ENCODE data around the gene MFSD1.

Gene MFSD1, protein sequence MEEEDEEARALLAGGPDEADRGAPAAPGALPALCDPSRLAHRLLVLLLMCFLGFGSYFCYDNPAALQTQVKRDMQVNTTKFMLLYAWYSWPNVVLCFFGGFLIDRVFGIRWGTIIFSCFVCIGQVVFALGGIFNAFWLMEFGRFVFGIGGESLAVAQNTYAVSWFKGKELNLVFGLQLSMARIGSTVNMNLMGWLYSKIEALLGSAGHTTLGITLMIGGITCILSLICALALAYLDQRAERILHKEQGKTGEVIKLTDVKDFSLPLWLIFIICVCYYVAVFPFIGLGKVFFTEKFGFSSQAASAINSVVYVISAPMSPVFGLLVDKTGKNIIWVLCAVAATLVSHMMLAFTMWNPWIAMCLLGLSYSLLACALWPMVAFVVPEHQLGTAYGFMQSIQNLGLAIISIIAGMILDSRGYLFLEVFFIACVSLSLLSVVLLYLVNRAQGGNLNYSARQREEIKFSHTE

GRCh38 chr3:158801696-158802408 is at the start of gene MFSD1:
Gene MFSD1, plus strand, starts transcription at chr3:158802054. Its CDS starts 99 bp downstream, at chr3:158802153.
- Histone ChIP-seq H3K4me3 (ENCODE audit: low read length) (peak within 1 kb of the TSS; percentile 89), H3K9me3 (ENCODE audit: control insufficient read depth, low read length) (no peaks in the 10 kb centered on the region), H3K27me3 (ENCODE audit: control insufficient read depth, insufficient read depth, low read length) (no peaks in the 10 kb centered on the region), H3K9ac (ENCODE audit: low read length) (peak within 1 kb of the TSS; percentile 91), H3K36me3 (ENCODE audit: control insufficient read depth, insufficient read depth, low read length) (no peaks in the 10 kb centered on the region), H3K4me1 (ENCODE audit: control insufficient read depth, insufficient read depth, low read length) (peaks cover 15% of the 10 kb centered on the region)

- H3K36me3 ChIP-seq (ENCODE audit: control insufficient read depth, insufficient read depth, low read length): no peaks in the 10 kb centered on the region
- H3K9ac ChIP-seq (ENCODE audit: low read length): no peak overlapping the region
- H3K9me3 ChIP-seq (ENCODE audit: control insufficient read depth, low read length): no peaks in the 10 kb centered on the region
- H3K4me1 ChIP-seq (ENCODE audit: control insufficient read depth, insufficient read depth, low read length): no peaks in the 10 kb centered on the region
- H3K4me3 ChIP-seq (ENCODE audit: low read length): no peak overlapping the region
- no peaks in the 10 kb centered on the region for H3K27me3 ChIP-seq (ENCODE audit: control insufficient read depth, insufficient read depth, low read length)
Observed at GRCh38 chr3:158753854-158754253, 48.0 kb upstream of the MFSD1 start.

- no peak overlapping the region for H3K4me3 ChIP-seq (ENCODE audit: low read length)
- H3K27me3 ChIP-seq (ENCODE audit: control insufficient read depth, insufficient read depth, low read length): no peaks in the 10 kb centered on the region
- H3K9ac ChIP-seq (ENCODE audit: low read length): no peak overlapping the region
- no peaks in the 10 kb centered on the region for H3K4me1 ChIP-seq (ENCODE audit: control insufficient read depth, insufficient read depth, low read length)
- no peaks in the 10 kb centered on the region for H3K36me3 ChIP-seq (ENCODE audit: control insufficient read depth, insufficient read depth, low read length)
- H3K9me3 ChIP-seq (ENCODE audit: control insufficient read depth, low read length): no peaks in the 10 kb centered on the region
Observed at GRCh38 chr3:158755421-158755820, 46.4 kb upstream of the MFSD1 start.

DNA sequence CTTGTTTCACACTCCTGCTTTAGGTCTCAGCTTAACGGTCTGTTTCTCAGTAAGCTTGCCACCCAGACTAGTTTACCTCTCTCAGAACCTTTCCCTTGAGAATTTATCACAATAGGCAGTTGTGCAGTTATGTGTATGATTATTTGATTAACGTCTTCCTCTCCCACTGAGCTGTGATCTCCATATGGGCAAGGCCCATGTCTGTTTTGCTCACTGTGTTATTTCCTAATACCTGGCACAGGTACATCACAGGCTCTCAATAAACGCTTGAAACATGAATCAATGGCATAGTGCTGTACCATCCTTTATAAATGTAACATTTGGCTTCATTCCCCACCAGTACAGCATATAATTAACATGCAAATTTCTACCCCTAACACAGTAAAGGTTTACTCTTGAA is 40.5 kb upstream of the MFSD1 start:
- no peaks in the 10 kb centered on the region for H3K9me3 ChIP-seq (ENCODE audit: control insufficient read depth, low read length)
- H3K4me1 ChIP-seq (ENCODE audit: control insufficient read depth, insufficient read depth, low read length): no peaks in the 10 kb centered on the region
- no peaks in the 10 kb centered on the region for H3K27me3 ChIP-seq (ENCODE audit: control insufficient read depth, insufficient read depth, low read length)
- H3K4me3 ChIP-seq (ENCODE audit: low read length): no peak overlapping the region
- H3K36me3 ChIP-seq (ENCODE audit: control insufficient read depth, insufficient read depth, low read length): no peaks in the 10 kb centered on the region
- no peak overlapping the region for H3K9ac ChIP-seq (ENCODE audit: low read length)

GRCh38 chr3:158762701-158763100 is 39.2 kb upstream of the MFSD1 start:
- Histone ChIP-seq H3K4me3 (ENCODE audit: low read length) (no peak overlapping the region), H3K27me3 (ENCODE audit: control insufficient read depth, insufficient read depth, low read length) (no peaks in the 10 kb centered on the region), H3K9ac (ENCODE audit: low read length) (no peak overlapping the region), H3K36me3 (ENCODE audit: control insufficient read depth, insufficient read depth, low read length) (no peaks in the 10 kb centered on the region), H3K9me3 (ENCODE audit: control insufficient read depth, low read length) (no peaks in the 10 kb centered on the region), H3K4me1 (ENCODE audit: control insufficient read depth, insufficient read depth, low read length) (no peaks in the 10 kb centered on the region)

DNA sequence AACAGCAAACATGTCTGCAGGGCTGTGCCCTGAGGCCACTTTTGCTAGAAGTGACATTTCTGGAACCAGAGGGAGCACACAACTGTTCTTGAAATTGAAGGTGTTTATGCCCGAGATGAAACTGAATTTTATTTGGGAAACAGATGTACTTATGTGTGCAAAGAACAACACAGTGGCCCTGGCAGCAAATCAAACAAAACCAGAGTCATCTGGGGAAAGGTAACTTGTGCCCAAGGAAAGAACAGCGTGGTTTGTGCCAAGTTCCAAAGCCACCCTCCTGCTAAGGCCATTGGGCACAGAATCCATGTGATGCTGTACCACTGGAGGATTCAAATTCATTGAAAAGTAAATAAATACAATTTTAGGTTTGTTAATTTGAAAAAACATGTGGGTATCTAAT is 38.4 kb upstream of the MFSD1 start:
- Histone ChIP-seq H3K9ac (ENCODE audit: low read length) (no peak overlapping the region), H3K9me3 (ENCODE audit: control insufficient read depth, low read length) (no peaks in the 10 kb centered on the region), H3K4me3 (ENCODE audit: low read length) (no peak overlapping the region), H3K36me3 (ENCODE audit: control insufficient read depth, insufficient read depth, low read length) (no peaks in the 10 kb centered on the region), H3K4me1 (ENCODE audit: control insufficient read depth, insufficient read depth, low read length) (peaks cover 5% of the 10 kb centered on the region), H3K27me3 (ENCODE audit: control insufficient read depth, insufficient read depth, low read length) (no peaks in the 10 kb centered on the region)

DNA sequence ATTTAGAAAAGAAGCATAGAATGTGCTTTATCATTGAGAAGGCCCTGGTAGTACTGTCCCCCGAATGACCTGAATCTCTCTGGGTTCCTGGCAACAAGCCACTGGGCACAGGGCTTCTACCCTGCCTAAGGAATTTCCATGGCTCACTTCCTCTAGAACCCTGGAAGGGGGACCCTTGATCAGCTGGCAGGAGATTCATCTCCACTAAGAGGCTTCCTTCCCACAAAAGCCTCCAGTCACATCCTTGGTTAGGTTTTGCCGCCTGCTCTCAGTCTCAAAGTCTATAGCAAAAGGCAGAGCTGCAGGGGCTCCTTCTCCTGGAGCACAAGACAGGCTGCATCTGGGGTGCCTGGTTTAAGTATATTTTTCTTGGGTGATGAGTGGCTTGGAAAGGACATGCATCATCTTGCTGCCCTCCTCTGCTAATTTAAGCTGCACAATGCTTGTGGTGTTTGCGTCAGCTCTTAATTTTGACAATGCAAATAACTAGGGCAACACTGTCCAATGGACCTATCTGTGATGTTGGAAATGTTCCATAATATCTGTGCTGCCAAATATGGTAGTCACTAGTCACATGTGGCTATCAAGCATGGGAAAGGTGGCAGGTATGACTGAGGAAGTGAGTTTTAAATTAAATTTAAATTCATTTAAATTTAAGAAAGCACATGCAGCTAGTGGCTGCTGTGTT is 36.2 kb upstream of the MFSD1 start:
- Histone ChIP-seq H3K9ac (ENCODE audit: low read length) (no peak overlapping the region), H3K36me3 (ENCODE audit: control insufficient read depth, insufficient read depth, low read length) (no peaks in the 10 kb centered on the region), H3K4me3 (ENCODE audit: low read length) (no peak overlapping the region), H3K27me3 (ENCODE audit: control insufficient read depth, insufficient read depth, low read length) (no peaks in the 10 kb centered on the region), H3K4me1 (ENCODE audit: control insufficient read depth, insufficient read depth, low read length) (peaks cover 11% of the 10 kb centered on the region), H3K9me3 (ENCODE audit: control insufficient read depth, low read length) (no peaks in the 10 kb centered on the region)

GRCh38 chr3:158766364-158766763 is 35.5 kb upstream of the MFSD1 start:
- H3K9me3 ChIP-seq (ENCODE audit: control insufficient read depth, low read length): no peaks in the 10 kb centered on the region

DNA sequence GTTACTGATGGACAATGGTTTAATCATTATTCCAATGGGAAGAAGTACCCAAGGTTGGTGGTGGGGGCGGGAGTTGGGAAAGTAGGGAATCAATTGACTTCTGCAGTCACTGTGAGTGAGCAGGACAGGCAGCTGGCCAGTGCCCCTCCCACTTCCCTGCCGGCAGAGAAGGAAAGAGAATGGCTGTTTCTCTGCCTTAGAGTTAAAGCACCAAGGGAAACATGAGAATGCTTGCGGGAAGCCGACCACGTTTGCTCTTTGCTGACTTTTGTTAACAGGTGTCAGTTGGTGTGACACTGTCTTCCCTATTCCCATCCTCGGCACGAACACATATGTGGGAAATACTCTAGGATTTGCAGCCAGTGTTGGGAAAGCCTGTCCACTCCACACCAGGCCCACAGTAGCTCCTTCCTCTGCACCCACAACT is 33.5 kb upstream of the MFSD1 start:
- Histone ChIP-seq H3K27me3 (ENCODE audit: control insufficient read depth, insufficient read depth, low read length) (no peaks in the 10 kb centered on the region), H3K9ac (ENCODE audit: low read length) (no peak overlapping the region), H3K4me3 (ENCODE audit: low read length) (no peak overlapping the region), H3K4me1 (ENCODE audit: control insufficient read depth, insufficient read depth, low read length) (peaks cover 11% of the 10 kb centered on the region), H3K36me3 (ENCODE audit: control insufficient read depth, insufficient read depth, low read length) (no peaks in the 10 kb centered on the region), H3K9me3 (ENCODE audit: control insufficient read depth, low read length) (no peaks in the 10 kb centered on the region)

More at GRCh38 chr3:158766364-158766763, 35.5 kb upstream of the MFSD1 start:
- Histone ChIP-seq H3K36me3 (ENCODE audit: control insufficient read depth, insufficient read depth, low read length) (no peaks in the 10 kb centered on the region), H3K4me3 (ENCODE audit: low read length) (no peak overlapping the region), H3K27me3 (ENCODE audit: control insufficient read depth, insufficient read depth, low read length) (no peaks in the 10 kb centered on the region), H3K9ac (ENCODE audit: low read length) (no peak overlapping the region), H3K4me1 (ENCODE audit: control insufficient read depth, insufficient read depth, low read length) (peaks cover 11% of the 10 kb centered on the region)

DNA sequence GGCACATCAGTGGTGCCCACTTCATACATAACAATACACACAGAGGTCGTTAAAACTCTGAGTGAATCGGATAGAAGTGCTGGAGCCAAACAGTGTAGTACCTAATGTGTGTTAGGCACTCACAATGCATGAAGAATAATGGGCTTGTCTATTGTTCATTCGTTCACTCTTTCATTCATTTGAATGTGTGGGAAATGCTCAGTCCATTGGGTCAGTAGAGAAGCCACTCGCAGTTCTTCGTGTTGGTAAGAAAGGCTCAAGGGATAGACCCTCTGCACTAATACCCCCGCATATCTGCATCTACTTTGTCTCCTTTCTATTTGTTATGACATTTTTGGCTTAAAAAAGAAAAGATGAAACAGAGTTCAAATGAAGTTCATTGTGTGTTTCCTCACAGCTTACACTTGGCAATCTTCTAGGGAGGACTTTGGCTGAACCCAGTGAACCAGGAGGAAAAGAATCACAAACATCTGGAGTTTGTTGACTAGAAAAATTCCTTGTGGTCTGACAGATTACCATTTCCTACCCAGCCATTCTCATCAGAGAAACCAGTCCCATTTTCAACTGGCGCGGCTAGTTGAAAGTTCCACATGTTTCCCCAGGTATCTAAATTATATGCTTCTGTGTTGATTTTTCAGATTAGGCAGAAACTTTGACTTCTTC is 32.8 kb upstream of the MFSD1 start:
- Histone ChIP-seq H3K36me3 (ENCODE audit: control insufficient read depth, insufficient read depth, low read length) (no peaks in the 10 kb centered on the region), H3K4me3 (ENCODE audit: low read length) (no peak overlapping the region), H3K9me3 (ENCODE audit: control insufficient read depth, low read length) (no peaks in the 10 kb centered on the region), H3K27me3 (ENCODE audit: control insufficient read depth, insufficient read depth, low read length) (no peaks in the 10 kb centered on the region), H3K9ac (ENCODE audit: low read length) (no peak overlapping the region), H3K4me1 (ENCODE audit: control insufficient read depth, insufficient read depth, low read length) (peaks cover 11% of the 10 kb centered on the region)

GRCh38 chr3:158769549-158769948 is 32.3 kb upstream of the MFSD1 start:
- H3K9me3 ChIP-seq (ENCODE audit: control insufficient read depth, low read length): no peaks in the 10 kb centered on the region
- no peak overlapping the region for H3K9ac ChIP-seq (ENCODE audit: low read length)
- peaks cover 11% of the 10 kb centered on the region for H3K4me1 ChIP-seq (ENCODE audit: control insufficient read depth, insufficient read depth, low read length)
- H3K36me3 ChIP-seq (ENCODE audit: control insufficient read depth, insufficient read depth, low read length): no peaks in the 10 kb centered on the region
- H3K4me3 ChIP-seq (ENCODE audit: low read length): no peak overlapping the region
- no peaks in the 10 kb centered on the region for H3K27me3 ChIP-seq (ENCODE audit: control insufficient read depth, insufficient read depth, low read length)

Measured in mucosa of stomach (tissue), 1 donor.